Ascending aorta (tissue), 2 donors: ENCODE data around the gene BRD7. TPM values are rescaled to one million over a fixed set of nuclear protein-coding genes. Genes with fewer than 3 reads are reported as not detected.

Source experiments
- DNase-seq, 2 donors: peaks; one replicate each; pipeline ENCODE4 v3.0.0-alpha.2; 2019; ENCODE audit warnings: low spot score in 2 of 2
- H3K27ac ChIP-seq, 2 donors: fragments of 200-600 bp; sonication (generic); one replicate each; pipeline ENCODE4 v1.5.1; 2016 to 2017; ENCODE audit warnings: mild to moderate bottlenecking in 1 of 2
- H3K27me3 ChIP-seq: fragments of 200-600 bp; sonication (generic); one replicate; pipeline ENCODE4 v1.5.1; 2017
- H3K36me3 ChIP-seq, 2 donors: fragments of 200-600 bp; sonication (generic); one replicate each; pipeline ENCODE4 v1.5.1; 2016
- H3K4me1 ChIP-seq, 2 donors: fragments of 200-600 bp; sonication (generic); one replicate each; pipeline ENCODE4 v1.5.1; 2016 to 2017; ENCODE audit warnings: mild to moderate bottlenecking in 1 of 2
- H3K4me3 ChIP-seq, 2 donors: fragments of 200-600 bp; sonication (generic); one replicate each; pipeline ENCODE4 v1.5.1; 2016 to 2017; ENCODE audit warnings: mild to moderate bottlenecking in 1 of 2
- H3K9me3 ChIP-seq, 2 donors: fragments of 200-600 bp; sonication (generic); one replicate each; pipeline ENCODE4 v1.5.1; 2016
- CTCF ChIP-seq, 3 experiments: fragments of 200-600 bp in 2 of 3; fragments of 450-650 bp in 1 of 3; sonication (generic) in 2 of 3; IDR thresholded peaks; one replicate each; pipeline ENCODE4 v1.5.1; 2016 to 2019; ENCODE audit warnings: antibody characterized with exemption in 3 of 3, mild to moderate bottlenecking in 1 of 3, moderate library complexity in 1 of 3
- intact Hi-C: fragments of 100-400 bp; cut with DNase I; formaldehyde crosslinking; loops from one replicate; pipeline ENCODE4 v1.15.1; 2023
- total RNA-seq: library from RNA; depleted of rRNA; stranded (reverse); fragments of >200 nt; gene quantifications from one replicate; pipeline ENCODE4 v1.1.0, GENCODE V29; 2016

Gene BRD7
- total RNA-seq, result 17.7 TPM

- peaks cover 9 to 10% of the 10 kb centered on the region in 2 donors for H3K36me3 ChIP-seq
- H3K27me3 ChIP-seq, result no peaks in the 10 kb centered on the region
- peak in 1 of 3 experiments; percentile 58 for TF ChIP-seq CTCF (IDR thresholded peaks at IDR 0.05)
- H3K27ac ChIP-seq, result peak within 1 kb of the TSS; percentile 73 to 77
- intact Hi-C loops, result loop anchor here (1.0 to 10.0 kb wide), 7 partner anchors 41 to 343 kb away; partner anchors contain the start of genes CNEP1R1, HEATR3, NKD1 and TENT4B
- H3K4me3 ChIP-seq, result peak within 1 kb of the TSS; percentile 90
- H3K4me1 ChIP-seq, result peaks cover 5 to 42% of the 10 kb centered on the region in 2 donors
- peak in 1 of 2 donors; percentile 75 for DNase-seq
- H3K9me3 ChIP-seq, result no peaks in the 10 kb centered on the region
Observed at GRCh38 chr16:50368410-50369132, at the start of gene BRD7. Gene BRD7 (minus strand): TSS chr16:50368988. CDS start chr16:50368774, 214 bp downstream.

GRCh38 chr16:50416388-50416787 is 47.6 kb upstream of the BRD7 start:
- peaks cover 19 to 39% of the 10 kb centered on the region in 2 donors for H3K9me3 ChIP-seq
- H3K4me1 ChIP-seq, result no peaks in the 10 kb centered on the region
- no peak overlapping the region for H3K4me3 ChIP-seq
- H3K27ac ChIP-seq, result no peak overlapping the region
- intact Hi-C loops, result no loop called here
- H3K27me3 ChIP-seq, result no peaks in the 10 kb centered on the region
- no peak for DNase-seq
- H3K36me3 ChIP-seq, result no peaks in the 10 kb centered on the region
- no peak for TF ChIP-seq CTCF (IDR thresholded peaks at IDR 0.05)

GRCh38 chr16:50414152-50414551 is 45.4 kb upstream of the BRD7 start:
- Histone ChIP-seq H3K36me3 (no peaks in the 10 kb centered on the region), H3K4me1 (no peaks in the 10 kb centered on the region), H3K9me3 (peaks cover 13 to 26% of the 10 kb centered on the region in 2 donors), H3K27me3 (no peaks in the 10 kb centered on the region), H3K27ac (no peak overlapping the region), H3K4me3 (no peak overlapping the region)
- no peak for DNase-seq
- intact Hi-C loops, result no loop called here
- no peak for TF ChIP-seq CTCF (IDR thresholded peaks at IDR 0.05)

GRCh38 chr16:50411034-50411433 is 42.2 kb upstream of the BRD7 start:
- Histone ChIP-seq H3K9me3 (peaks cover 0 to 9% of the 10 kb centered on the region in 2 donors), H3K4me1 (no peaks in the 10 kb centered on the region), H3K4me3 (no peak overlapping the region), H3K36me3 (no peaks in the 10 kb centered on the region), H3K27me3 (no peaks in the 10 kb centered on the region), H3K27ac (no peak overlapping the region)
- intact Hi-C loops, result no loop called here
- TF ChIP-seq CTCF (IDR thresholded peaks at IDR 0.05), result no peak
- DNase-seq, result no peak

- Histone ChIP-seq H3K36me3 (no peaks in the 10 kb centered on the region), H3K9me3 (peaks cover 0 to 4% of the 10 kb centered on the region in 2 donors), H3K4me1 (peaks cover 0 to 6% of the 10 kb centered on the region in 2 donors), H3K4me3 (no peak overlapping the region), H3K27ac (no peak overlapping the region), H3K27me3 (no peaks in the 10 kb centered on the region)
- intact Hi-C loops, result no loop called here
- no peak for TF ChIP-seq CTCF (IDR thresholded peaks at IDR 0.05)
- DNase-seq, result no peak
Observed at GRCh38 chr16:50408001-50408561, 39.3 kb upstream of the BRD7 start.
